Fibroblast of lung (primary cell): ENCODE data around the gene VCP. TPM values are rescaled to one million over a fixed set of nuclear protein-coding genes. Genes with fewer than 3 reads are reported as not detected.
"Not testable (repeated sequence)": the region's sequence is repeated elsewhere in the genome, so short reads cannot be mapped to it uniquely, and the experiment has no call there.

Experiments used
- DNase-seq, 2 donors: peaks; one replicate each; pipeline versions ENCODE4 v3.0.0 to v3.0.0-alpha.2; 2010; ENCODE audit warnings: low read depth in 2 of 2
- H2AFZ ChIP-seq: 2 replicates; pipeline ENCODE4 v1.5.1; 2012; ENCODE audit warnings: low read length, control low read depth, inconsistent platforms
- H3K27ac ChIP-seq: 2 replicates; pipeline ENCODE4 v1.5.1; 2011; ENCODE audit warnings: low read length, control low read depth; ENCODE audit not compliant: insufficient read depth
- H3K27me3 ChIP-seq: 2 replicates; pipeline ENCODE4 v1.5.1; 2011; ENCODE audit warnings: mild to moderate bottlenecking, low read length; ENCODE audit not compliant: control insufficient read depth, insufficient read depth
- H3K36me3 ChIP-seq: 2 replicates; pipeline ENCODE4 v1.5.1; 2011; ENCODE audit warnings: low read length; ENCODE audit not compliant: control insufficient read depth, insufficient read depth
- H3K4me1 ChIP-seq: 2 replicates; pipeline ENCODE4 v1.5.1; 2011; ENCODE audit warnings: low read length; ENCODE audit not compliant: control insufficient read depth, insufficient read depth; ENCODE audit errors: extremely low read depth
- H3K4me2 ChIP-seq: 2 replicates; pipeline ENCODE4 v1.5.1; 2011; ENCODE audit warnings: low read length, control low read depth; ENCODE audit not compliant: insufficient read depth; ENCODE audit errors: extremely low read depth
- H3K4me3 ChIP-seq, 4 experiments: fragments of 200-600 bp in 1 of 4; sonication (generic) in 1 of 4; replicated peaks in 1 of 4; 2 replicates each; pipeline ENCODE4 v1.5.1; 2011 to 2016; ENCODE audit warnings: low read length in 4 of 4, low read depth in 3 of 4, mild to moderate bottlenecking in 3 of 4, control low read depth in 2 of 4, inconsistent platforms in 1 of 4, mixed read lengths in 1 of 4; ENCODE audit not compliant: insufficient read depth in 1 of 4; ENCODE audit errors: control extremely low read depth in 1 of 4
- H3K79me2 ChIP-seq: 2 replicates; pipeline ENCODE4 v1.5.1; 2012; ENCODE audit warnings: mild to moderate bottlenecking, low read length, inconsistent platforms; ENCODE audit not compliant: control insufficient read depth, insufficient read depth
- H3K9ac ChIP-seq: 2 replicates; pipeline ENCODE4 v1.5.1; 2011; ENCODE audit warnings: mild to moderate bottlenecking, low read length, control low read depth; ENCODE audit not compliant: insufficient read depth
- H3K9me3 ChIP-seq: 2 replicates; pipeline ENCODE4 v1.5.1; 2012; ENCODE audit warnings: low read depth, low read length; ENCODE audit not compliant: control insufficient read depth, insufficient read depth
- H4K20me1 ChIP-seq: 2 replicates; pipeline ENCODE4 v1.5.1; 2011; ENCODE audit warnings: low read length; ENCODE audit not compliant: control insufficient read depth, insufficient read depth; ENCODE audit errors: extremely low read depth
- CTCF ChIP-seq, 2 donors: IDR thresholded peaks in 1 of 2; conservative IDR thresholded peaks in 1 of 2; 1 replicate in 1 of 2; 2 replicates in 1 of 2; pipeline ENCODE4 v1.5.1; 2011 to 2012; ENCODE audit warnings: low read length in 2 of 2, control low read depth in 1 of 2, inconsistent platforms in 1 of 2, low read depth in 1 of 2, mild to moderate bottlenecking in 1 of 2
- EZH2 ChIP-seq: IDR thresholded peaks from 2 replicates; pipeline ENCODE4 v1.5.1; 2012; ENCODE audit warnings: low read length, control low read depth, mild to moderate bottlenecking; ENCODE audit errors: missing control alignments
- polyA plus RNA-seq, 2 donors: library from polyadenylated mRNA; depleted of rRNA in 1 of 2; stranded (reverse) in 1 of 2; unstranded in 1 of 2; fragments of >200 nt; gene quantifications; 2 replicates each; pipeline ENCODE4 v1.2.1, GENCODE V29; 2011 to 2012; ENCODE audit warnings: missing spikeins in 1 of 2
- total RNA-seq: library from RNA; depleted of rRNA; stranded (reverse); fragments of >200 nt; gene quantifications from 2 replicates; pipeline ENCODE4 v1.2.1, GENCODE V29; 2014

Gene VCP
- total and polyA plus RNA-seq, 2 donors (not counting 1 experiment from before 2014, with no cell fraction given), result 298 to 340 TPM

GRCh38 chr9:35027860-35028259 lies 44.6 kb downstream of the VCP start:
- H3K4me1 ChIP-seq, result peaks cover 2% of the 10 kb centered on the region
- H3K27me3 ChIP-seq, result no peaks in the 10 kb centered on the region
- no peak overlapping the region for H3K9ac ChIP-seq
- TF ChIP-seq EZH2, result no peak
- no peak for TF ChIP-seq CTCF (conservative IDR thresholded peaks at IDR 0.05 in 1 of 2, IDR thresholded peaks at IDR 0.05 in 1 of 2; ENCODE audit: low read depth in 1 of 2, low read length in 2 of 2)
- H3K4me2 ChIP-seq, result no peak overlapping the region
- no peaks in the 10 kb centered on the region for H3K79me2 ChIP-seq
- no peaks in the 10 kb centered on the region for H4K20me1 ChIP-seq
- H3K4me3 ChIP-seq, result no peak overlapping the region
- H3K36me3 ChIP-seq, result no peaks in the 10 kb centered on the region
- H3K27ac ChIP-seq, result no peak overlapping the region
- no peak for DNase-seq
- H3K9me3 ChIP-seq, result no peaks in the 10 kb centered on the region
- no peak overlapping the region for H2AFZ ChIP-seq

DNA sequence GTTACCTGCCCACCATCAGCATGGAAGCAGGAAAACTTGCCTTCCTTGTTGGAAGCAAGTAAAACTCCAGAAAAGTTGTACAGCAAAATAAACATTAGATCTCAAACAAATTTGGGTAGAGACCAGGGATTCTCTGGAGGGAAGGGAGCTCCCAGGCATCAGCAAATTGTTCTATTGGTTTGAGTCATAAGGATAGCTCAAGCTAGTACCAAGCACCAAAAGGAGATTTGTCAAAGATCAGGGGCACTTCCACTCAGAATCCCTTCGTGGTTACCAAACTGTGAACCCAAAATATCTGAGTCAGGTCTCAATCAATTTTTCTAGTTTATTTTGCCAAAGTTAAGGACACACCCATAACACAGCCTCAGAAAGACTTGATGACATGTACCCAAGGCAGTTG lies 45.1 kb downstream of the VCP start:
- no peak for TF ChIP-seq CTCF (conservative IDR thresholded peaks at IDR 0.05 in 1 of 2, IDR thresholded peaks at IDR 0.05 in 1 of 2; ENCODE audit: low read depth in 1 of 2, low read length in 2 of 2)
- Histone ChIP-seq H3K36me3 (no peaks in the 10 kb centered on the region), H3K27ac (no peak overlapping the region), H3K27me3 (no peaks in the 10 kb centered on the region), H3K9me3 (no peaks in the 10 kb centered on the region), H3K4me3 (no peak overlapping the region), H3K4me1 (peaks cover 2% of the 10 kb centered on the region), H3K79me2 (no peaks in the 10 kb centered on the region), H2AFZ (no peak overlapping the region), H3K9ac (no peak overlapping the region), H4K20me1 (no peaks in the 10 kb centered on the region), H3K4me2 (no peak overlapping the region)
- DNase-seq, result no peak

- Histone ChIP-seq H3K79me2 (no peaks in the 10 kb centered on the region), H3K27me3 (no peaks in the 10 kb centered on the region), H3K36me3 (no peaks in the 10 kb centered on the region), H3K4me2 (no peak overlapping the region), H3K27ac (no peak overlapping the region), H3K4me3 (no peak overlapping the region), H4K20me1 (no peaks in the 10 kb centered on the region), H3K4me1 (peaks cover 2% of the 10 kb centered on the region), H3K9me3 (no peaks in the 10 kb centered on the region), H2AFZ (no peak overlapping the region), H3K9ac (no peak overlapping the region)
- TF ChIP-seq CTCF (conservative IDR thresholded peaks at IDR 0.05 in 1 of 2, IDR thresholded peaks at IDR 0.05 in 1 of 2; ENCODE audit: low read depth in 1 of 2, low read length in 2 of 2) (no peak), EZH2 (no peak)
- DNase-seq, result no peak
Measured at GRCh38 chr9:35026671-35027070, 45.8 kb downstream of the VCP start.

- not testable (repeated sequence) for H3K4me1 ChIP-seq, DNase-seq, H3K9ac ChIP-seq, H3K79me2 ChIP-seq, H3K9me3 ChIP-seq, H3K27ac ChIP-seq, H4K20me1 ChIP-seq, H3K4me3 ChIP-seq, H2AFZ ChIP-seq, H3K27me3 ChIP-seq, H3K36me3 ChIP-seq, H3K4me2 ChIP-seq
Measured at GRCh38 chr9:35023443-35023842, 49.0 kb downstream of the VCP start.
